SU-DHL-6 (cell line): ENCODE measurements around the gene MINK1.

Experiments
- H2AFZ ChIP-seq: fragments of 200-600 bp; sonication (generic); 2 replicates; pipeline ENCODE4 v1.6.1; 2014; ENCODE audit warnings: low read depth, mild to moderate bottlenecking, moderate library complexity, mixed read lengths, antibody characterized with exemption, low read length; ENCODE audit not compliant: severe bottlenecking
- H3F3A ChIP-seq: fragments of 200-600 bp; shearing (Covaris generic); 2 replicates; pipeline ENCODE4 v1.6.0; 2016; ENCODE audit warnings: antibody characterized with exemption, mild to moderate bottlenecking; ENCODE audit not compliant: insufficient read depth
- H3K27ac ChIP-seq: fragments of 200-600 bp; sonication (generic); 2 replicates; pipeline ENCODE4 v1.5.1; 2016; ENCODE audit warnings: low read depth, mild to moderate bottlenecking, low read length, moderate library complexity, mixed read lengths
- H3K27me3 ChIP-seq: fragments of 200-600 bp; sonication (generic), shearing (Covaris generic); 2 replicates; pipeline ENCODE4 v1.6.0; 2014; ENCODE audit warnings: mild to moderate bottlenecking, low read length
- H3K36me3 ChIP-seq: fragments of 200-600 bp; sonication (generic); 2 replicates; pipeline ENCODE4 v1.6.1; 2014; ENCODE audit warnings: mild to moderate bottlenecking, low read length, mixed read lengths
- H3K4me2 ChIP-seq: fragments of 300-600, 200-600 bp; shearing (Covaris generic), sonication (generic); 2 replicates; pipeline ENCODE4 v1.6.0; 2014; ENCODE audit warnings: low read length, low read depth, mild to moderate bottlenecking; ENCODE audit not compliant: poor library complexity, severe bottlenecking
- H3K4me3 ChIP-seq: fragments of 200-600 bp; sonication (generic); 2 replicates; pipeline ENCODE4 v1.5.1; 2014; ENCODE audit warnings: antibody characterized with exemption, low read length, mild to moderate bottlenecking, mixed read lengths; ENCODE audit not compliant: insufficient read depth, poor library complexity, severe bottlenecking
- H3K79me2 ChIP-seq: fragments of 200-600 bp; sonication (generic); 2 replicates; pipeline ENCODE4 v1.6.1; 2014; ENCODE audit warnings: mild to moderate bottlenecking, low read length, moderate library complexity; ENCODE audit not compliant: insufficient read depth
- H3K9ac ChIP-seq: fragments of 200-600 bp; sonication (generic); 2 replicates; pipeline ENCODE4 v1.7.0; 2014; ENCODE audit warnings: mild to moderate bottlenecking, low read length
- H3K9me2 ChIP-seq: fragments of 200-600 bp; sonication (generic); replicated peaks from 2 replicates; pipeline ENCODE4 v1.6.1; 2014; ENCODE audit warnings: low read length; ENCODE audit not compliant: insufficient read depth
- H3K9me3 ChIP-seq: fragments of 200-600 bp; sonication (generic); 2 replicates; pipeline ENCODE4 v1.6.1; 2014; ENCODE audit warnings: low read length, mixed read lengths; ENCODE audit not compliant: insufficient read depth
- H4K20me1 ChIP-seq: fragments of 200-600 bp; sonication (generic); 2 replicates; pipeline ENCODE4 v1.6.1; 2014; ENCODE audit warnings: low read depth, mild to moderate bottlenecking, antibody characterized with exemption, low read length, moderate library complexity, mixed read lengths
- EZH2phosphoT487 ChIP-seq: fragments of 200-600 bp; sonication (generic), shearing (Covaris generic); conservative IDR thresholded peaks from 2 replicates; pipeline ENCODE4 v1.6.1; 2018; ENCODE audit warnings: mild to moderate bottlenecking, antibody characterized with exemption, low read length, moderate library complexity, mixed read lengths
- TF ChIP-seq, protein P1 (sequence below): fragments of 200-600 bp; sonication (generic); IDR thresholded peaks from one replicate; pipeline ENCODE4 v1.5.1; 2017; ENCODE audit warnings: antibody characterized with exemption, mild to moderate bottlenecking, low read length, moderate library complexity; ENCODE audit not compliant: insufficient read depth, poor library complexity, severe bottlenecking

The MINK1 gene

DNA sequence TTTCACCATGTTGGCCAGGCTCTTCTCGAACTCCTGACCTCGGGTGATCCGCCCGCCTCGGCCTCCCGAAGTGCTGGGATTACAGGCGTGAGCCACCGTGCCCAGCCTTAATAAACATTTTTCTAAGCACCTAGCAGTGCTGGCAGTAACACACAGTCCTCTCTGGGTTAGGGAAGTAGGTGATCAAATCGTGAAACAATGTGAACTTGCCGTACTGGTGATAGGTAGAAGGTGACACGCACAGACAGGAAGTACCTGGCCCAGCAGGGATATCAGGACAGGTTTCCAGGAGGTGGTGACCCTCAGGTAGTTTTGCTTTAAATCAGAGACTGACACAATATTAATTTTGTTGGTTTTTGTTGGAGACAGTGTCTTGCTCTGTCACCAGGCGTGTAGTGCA, 21.7 kb upstream of the MINK1 start:
- TF ChIP-seq EZH2phosphoT487: no peak
- TF ChIP-seq, protein P1, sequence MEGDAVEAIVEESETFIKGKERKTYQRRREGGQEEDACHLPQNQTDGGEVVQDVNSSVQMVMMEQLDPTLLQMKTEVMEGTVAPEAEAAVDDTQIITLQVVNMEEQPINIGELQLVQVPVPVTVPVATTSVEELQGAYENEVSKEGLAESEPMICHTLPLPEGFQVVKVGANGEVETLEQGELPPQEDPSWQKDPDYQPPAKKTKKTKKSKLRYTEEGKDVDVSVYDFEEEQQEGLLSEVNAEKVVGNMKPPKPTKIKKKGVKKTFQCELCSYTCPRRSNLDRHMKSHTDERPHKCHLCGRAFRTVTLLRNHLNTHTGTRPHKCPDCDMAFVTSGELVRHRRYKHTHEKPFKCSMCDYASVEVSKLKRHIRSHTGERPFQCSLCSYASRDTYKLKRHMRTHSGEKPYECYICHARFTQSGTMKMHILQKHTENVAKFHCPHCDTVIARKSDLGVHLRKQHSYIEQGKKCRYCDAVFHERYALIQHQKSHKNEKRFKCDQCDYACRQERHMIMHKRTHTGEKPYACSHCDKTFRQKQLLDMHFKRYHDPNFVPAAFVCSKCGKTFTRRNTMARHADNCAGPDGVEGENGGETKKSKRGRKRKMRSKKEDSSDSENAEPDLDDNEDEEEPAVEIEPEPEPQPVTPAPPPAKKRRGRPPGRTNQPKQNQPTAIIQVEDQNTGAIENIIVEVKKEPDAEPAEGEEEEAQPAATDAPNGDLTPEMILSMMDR: no peak
- H2AFZ ChIP-seq: no peak overlapping the region
- no peak overlapping the region for H3K9ac ChIP-seq
- no peak overlapping the region for H3K4me3 ChIP-seq
- 0 out of 2 replicates have a peak, but pooled peaks cover under 1% of the 10 kb centered on the region for H3F3A ChIP-seq
- H3K79me2 ChIP-seq: no peaks in the 10 kb centered on the region
- no peaks in the 10 kb centered on the region for H3K9me2 ChIP-seq
- no peaks in the 10 kb centered on the region for H3K9me3 ChIP-seq
- H4K20me1 ChIP-seq: no peaks in the 10 kb centered on the region
- no peak overlapping the region for H3K27ac ChIP-seq
- H3K36me3 ChIP-seq: no peaks in the 10 kb centered on the region
- no peak overlapping the region for H3K4me2 ChIP-seq
- H3K27me3 ChIP-seq: no peaks in the 10 kb centered on the region

DNA sequence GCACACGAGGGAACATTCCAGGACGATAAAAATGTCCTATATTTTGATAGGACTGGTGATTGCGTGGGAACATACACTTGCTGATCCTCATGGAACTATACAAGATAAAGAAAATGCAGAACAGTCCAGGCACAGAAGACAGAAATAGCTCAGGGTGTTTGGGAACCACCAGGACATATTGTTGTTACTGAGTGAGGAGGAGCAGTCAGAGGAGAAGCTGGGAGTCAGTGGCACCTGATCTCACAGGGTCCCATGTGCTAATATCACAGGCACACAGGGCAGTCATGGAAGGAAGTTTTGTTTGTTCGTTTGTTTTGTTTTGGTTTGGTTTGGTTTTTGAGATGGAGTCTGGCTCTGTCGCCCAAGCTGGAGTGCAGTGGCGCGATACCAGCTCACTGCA, 20.4 kb upstream of the MINK1 start:
- H3K9me2 ChIP-seq: no peaks in the 10 kb centered on the region
- H3K4me3 ChIP-seq: no peak overlapping the region
- no peak overlapping the region for H3K4me2 ChIP-seq
- H3K27me3 ChIP-seq: no peaks in the 10 kb centered on the region
- H2AFZ ChIP-seq: no peak overlapping the region
- no peaks in the 10 kb centered on the region for H3K36me3 ChIP-seq
- H3K9me3 ChIP-seq: no peaks in the 10 kb centered on the region
- no peak overlapping the region for H3K9ac ChIP-seq
- TF ChIP-seq EZH2phosphoT487: no peak
- TF ChIP-seq, protein P1: no peak
- no peaks in the 10 kb centered on the region for H4K20me1 ChIP-seq
- no peaks in the 10 kb centered on the region for H3F3A ChIP-seq
- H3K79me2 ChIP-seq: no peaks in the 10 kb centered on the region
- no peak overlapping the region for H3K27ac ChIP-seq

DNA sequence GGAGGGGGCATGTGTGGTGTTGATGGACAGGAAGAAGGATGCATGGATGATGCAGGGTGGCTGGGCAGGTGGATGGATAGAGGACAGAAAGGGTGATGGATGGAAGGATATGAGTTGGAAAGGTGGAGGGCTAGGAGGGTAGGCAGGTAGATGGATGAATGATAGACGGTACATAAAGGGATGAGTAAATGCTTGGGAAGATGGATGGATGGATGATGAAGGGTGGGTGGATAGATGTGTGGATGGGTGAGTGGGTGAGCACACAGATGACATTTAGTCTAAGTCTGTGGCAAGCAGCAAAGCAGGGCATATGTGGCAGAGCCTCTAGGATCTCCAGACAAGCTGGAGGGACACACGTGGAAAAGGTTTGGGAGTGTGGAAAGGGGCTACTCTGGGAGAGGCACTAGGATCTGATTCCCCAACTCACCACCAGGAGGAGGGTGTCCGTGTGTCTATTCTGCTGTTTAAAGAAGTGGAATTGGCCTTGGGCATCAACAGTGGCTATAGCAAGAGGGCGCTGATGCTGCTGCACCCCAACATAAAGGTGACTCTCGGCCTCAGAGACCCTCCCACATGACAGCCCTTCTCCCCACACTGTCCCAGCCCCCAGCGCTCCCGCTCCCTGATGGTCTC, 18.0 kb upstream of the MINK1 start:
- Histone ChIP-seq H4K20me1 (no peaks in the 10 kb centered on the region), H3K9me2 (no peaks in the 10 kb centered on the region), H3K27me3 (no peaks in the 10 kb centered on the region), H3K4me3 (no peak overlapping the region), H3K9ac (no peak overlapping the region), H3K9me3 (no peaks in the 10 kb centered on the region), H2AFZ (no peak overlapping the region), H3K79me2 (no peaks in the 10 kb centered on the region), H3K36me3 (no peaks in the 10 kb centered on the region), H3K4me2 (no peak overlapping the region), H3F3A (no peaks in the 10 kb centered on the region), H3K27ac (no peak overlapping the region)
- no peak for TF ChIP-seq EZH2phosphoT487
- TF ChIP-seq, protein P1: no peak
